GM19193 (cell line): ENCODE data around the gene EHD4.
A peak's percentile ranks its signal among the peaks of the same experiment; 100 is the strongest.

Source experiments
- POLR2A ChIP-seq: IDR thresholded peaks from 4 replicates; pipeline ENCODE4 v1.6.1; 2011; ENCODE audit not compliant: insufficient read depth, insufficient read length; ENCODE audit errors: extremely low read depth

The EHD4 gene

DNA sequence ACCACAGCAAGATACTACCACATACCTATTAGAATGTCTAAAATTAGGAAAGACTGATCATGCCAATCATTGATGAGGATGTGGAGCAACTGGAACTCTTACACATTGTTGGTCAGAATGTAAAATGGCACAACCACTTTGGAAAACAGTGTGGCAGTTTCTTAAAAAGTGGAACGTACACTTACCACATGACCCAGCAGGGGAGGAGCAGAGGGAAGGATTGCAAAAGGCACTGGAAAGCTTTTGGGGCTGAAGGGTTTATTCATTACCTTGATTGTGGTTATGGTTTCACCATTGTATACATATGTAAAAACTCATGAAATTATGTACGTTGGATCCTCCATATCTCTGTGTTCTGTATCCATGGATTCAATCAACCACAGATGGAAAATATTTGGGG is 3.3 kb upstream of the EHD4 start:
- TF ChIP-seq POLR2A, result no peak

DNA sequence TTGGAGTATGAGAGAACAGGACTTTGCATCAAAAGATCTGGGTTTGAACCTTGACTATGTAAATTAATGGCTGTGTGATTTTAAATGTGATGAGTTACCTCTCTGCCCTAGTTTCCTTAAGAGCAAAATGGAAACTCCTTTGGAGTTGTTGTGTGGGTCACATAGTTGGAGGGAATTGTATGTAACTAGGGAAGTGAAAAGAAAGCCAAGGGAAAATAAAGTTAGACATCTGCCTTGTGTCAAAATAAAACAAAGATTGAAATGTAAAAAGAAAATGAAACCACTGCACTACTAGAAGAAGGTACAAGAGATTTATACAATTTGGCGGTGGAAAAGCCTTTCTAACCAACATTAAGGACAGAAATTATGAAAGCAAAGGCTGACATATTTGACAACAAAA is 1.7 kb upstream of the EHD4 start:
- TF ChIP-seq POLR2A, result no peak

DNA sequence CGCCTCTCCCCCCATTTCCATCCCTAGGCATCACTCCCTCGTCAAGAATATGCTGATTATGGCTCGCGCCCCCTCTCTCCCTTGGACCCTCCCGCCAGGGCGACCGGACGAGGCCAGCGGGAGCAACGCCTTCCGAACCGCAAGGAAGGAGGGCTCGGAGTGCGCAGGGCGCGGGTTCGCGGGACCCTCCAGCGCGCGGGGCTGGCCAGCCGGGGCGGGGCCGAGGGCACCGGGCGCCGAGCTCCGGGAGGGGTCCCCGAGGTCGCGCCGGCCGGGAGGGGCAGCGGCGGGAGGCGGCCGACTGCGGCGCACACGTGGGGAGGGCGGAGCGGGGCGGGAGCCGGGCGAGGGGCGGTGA is 483 bp downstream of the EHD4 start:
- no peak for TF ChIP-seq POLR2A

DNA sequence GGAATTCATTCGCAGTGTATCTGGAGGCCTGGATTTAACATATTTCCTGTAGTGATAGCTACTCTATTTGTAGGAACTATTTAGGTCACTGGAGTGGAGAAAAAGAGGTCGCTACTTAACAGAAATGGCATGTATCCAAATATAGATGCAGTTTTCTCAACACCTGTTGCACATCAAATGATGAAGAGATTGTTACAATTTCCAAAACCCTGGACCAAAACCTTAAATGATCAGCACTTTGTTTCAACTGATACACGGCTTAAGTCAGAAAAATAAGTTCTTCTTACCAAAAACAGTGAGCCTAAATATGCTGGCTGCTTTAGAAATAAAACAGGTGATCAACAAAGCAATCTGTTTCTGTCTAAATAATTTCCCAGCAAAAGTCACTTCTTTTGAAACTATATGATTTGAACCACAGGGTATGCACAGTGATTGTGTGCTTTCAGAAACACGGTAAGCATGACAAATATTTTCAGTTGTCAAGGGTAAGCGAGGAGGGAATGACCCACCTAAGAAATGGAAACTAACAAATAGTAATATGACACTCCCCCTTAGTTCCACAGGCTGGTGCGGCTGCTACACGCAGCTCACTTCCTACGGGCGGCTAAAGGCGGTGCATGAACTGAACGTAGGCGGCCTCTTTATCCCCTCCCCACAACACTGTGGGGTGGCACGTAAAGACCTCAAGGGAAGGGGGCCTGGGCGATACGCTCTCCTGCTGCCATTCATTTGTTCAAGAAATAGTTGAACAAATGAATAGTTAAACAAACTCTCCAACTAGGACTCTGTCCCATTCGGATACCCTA is 1.1 kb downstream of the EHD4 start:
- TF ChIP-seq POLR2A, result peak; percentile 88

DNA sequence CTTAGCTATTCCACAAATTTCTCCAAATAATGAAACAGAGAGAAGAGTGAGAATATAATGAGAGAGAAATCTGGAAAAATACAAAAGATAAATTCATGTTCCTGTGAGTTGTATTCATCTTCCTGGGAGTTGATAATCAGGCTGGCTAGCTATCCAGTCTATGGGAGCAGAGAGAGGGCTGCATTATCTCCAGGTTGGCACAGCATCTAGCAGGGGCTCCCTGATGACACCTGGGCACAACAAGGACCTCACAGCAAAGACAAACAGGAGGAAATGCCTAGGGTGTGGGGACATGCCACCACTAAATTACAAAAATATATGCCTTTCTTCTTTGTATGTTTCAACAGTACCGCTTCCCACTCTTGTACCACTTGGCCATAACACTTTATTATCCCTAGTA is 1.9 kb downstream of the EHD4 start:
- no peak for TF ChIP-seq POLR2A

DNA sequence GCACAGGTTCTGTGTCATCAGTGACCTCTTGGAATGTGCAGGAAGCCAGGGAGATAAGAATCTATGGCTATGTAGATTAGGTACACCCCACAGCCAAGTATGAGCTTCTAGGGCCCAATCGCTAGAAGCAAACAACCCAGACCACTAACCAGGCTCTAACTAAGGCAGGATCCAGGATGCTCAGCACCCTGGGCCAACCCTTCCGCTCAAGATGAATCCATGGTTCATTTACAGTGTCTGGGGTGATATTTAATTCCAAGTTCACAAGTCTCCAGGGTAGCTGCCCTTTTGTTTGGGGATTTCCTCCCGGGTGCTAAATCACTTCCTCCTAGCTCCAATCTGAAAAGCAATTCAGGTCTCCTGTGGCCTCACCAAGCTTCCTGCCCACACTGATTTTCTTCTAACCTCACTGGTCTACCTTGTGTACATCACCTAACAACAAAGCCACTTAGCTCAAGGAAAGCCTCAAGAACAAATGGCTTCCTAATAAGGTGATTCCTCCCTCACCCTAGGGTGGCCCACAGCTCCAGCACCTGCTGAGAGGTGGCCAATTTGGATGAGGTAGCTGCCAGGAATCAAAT is 2.4 kb downstream of the EHD4 start:
- TF ChIP-seq POLR2A, result peak; percentile 16

DNA sequence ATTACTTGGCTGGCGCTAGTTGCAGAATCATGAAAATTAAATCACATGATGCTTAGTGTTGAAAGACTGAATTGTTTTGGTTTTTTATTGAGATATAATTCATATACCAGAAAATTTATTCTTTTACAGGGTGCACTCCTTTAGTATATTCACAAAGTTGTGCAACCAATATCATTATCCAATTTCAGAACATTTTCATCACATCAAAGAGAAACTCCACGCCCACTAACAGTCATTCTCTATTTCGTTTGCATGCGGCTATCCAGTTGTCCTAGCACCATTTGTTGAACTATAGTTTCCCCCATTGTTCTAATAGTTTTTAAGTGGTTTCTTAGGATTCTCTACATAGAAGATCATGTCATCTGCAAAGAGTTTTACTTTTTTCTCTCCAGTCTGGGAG is 3.7 kb downstream of the EHD4 start:
- no peak for TF ChIP-seq POLR2A

DNA sequence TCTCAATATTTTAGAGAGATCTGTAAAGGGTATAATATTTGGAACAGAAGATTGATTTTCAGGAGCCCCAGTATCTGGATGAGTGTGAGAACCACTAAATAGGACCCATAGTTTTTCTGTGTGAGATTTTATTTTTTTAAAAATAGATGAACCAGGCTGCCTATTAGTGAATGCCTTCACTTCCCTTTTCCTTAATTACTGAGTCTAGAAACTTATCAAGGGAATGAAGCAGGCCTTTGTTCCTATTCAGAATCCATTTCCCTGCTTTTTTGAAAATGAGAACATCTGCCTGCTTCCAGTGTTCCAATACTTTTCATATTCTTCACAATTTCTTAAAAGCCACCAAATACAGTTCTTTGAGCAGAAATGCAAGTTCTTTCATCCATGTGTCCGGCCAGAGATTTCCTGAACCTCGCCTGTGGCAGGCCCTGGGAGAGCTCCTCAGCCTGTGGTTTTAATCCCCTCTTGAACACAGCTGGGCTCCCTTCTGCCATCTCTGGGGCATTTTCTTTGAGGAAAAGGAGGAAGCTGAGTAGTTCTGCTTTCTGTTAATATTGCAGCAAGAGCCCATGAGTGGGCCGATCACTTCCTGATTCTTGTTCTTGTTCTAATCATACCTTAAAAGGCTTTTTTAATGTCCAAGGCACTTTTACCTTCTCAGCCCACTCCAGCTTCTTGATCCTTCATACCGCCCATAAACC is 4.7 kb downstream of the EHD4 start:
- TF ChIP-seq POLR2A, result peak; percentile 45

DNA sequence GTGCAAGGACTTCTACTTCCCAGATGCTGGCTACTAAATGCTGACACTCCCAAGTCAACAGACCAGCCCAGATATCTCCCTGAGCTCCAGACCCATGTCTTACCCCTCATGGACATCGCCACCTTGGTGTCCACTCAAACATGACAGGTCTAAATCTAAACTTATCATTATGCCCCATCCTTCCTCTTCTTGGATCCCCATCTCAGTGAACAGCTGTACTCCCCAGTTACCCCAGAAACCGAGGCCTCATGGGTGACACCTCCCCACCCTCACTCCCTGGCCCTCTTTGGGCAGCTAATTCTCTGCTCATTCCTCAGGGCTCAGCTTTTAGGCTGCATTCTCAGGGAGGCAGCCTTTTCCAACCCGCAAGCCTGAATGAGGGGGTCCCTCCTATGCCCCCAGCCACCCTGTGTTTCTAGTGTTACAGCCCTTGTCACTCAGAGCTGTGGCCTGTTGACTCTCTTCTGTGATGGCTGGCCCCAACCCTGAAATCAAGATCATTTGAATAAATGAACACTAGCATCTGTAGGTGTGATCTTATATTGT is 5.4 kb downstream of the EHD4 start:
- no peak for TF ChIP-seq POLR2A

DNA sequence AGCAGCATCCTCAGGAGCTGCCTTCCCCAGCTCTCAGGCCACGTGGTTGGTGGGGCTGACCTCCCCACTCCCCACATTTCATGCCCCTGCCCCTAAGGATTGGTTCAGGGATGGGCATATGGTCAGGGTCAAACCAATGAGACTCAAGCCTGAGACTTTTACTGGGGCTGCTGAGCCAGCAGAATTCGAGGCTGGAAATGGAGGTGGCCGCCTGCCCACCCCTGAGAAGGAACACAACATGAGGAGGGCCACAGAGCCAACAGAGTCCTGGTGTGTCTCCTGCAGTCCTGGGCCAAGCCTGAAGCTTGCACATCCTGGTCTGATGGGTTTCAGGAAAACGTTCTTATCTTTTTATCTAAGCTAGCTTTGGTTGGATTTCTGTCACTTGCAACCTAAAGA is 5.9 kb downstream of the EHD4 start:
- no peak for TF ChIP-seq POLR2A

DNA sequence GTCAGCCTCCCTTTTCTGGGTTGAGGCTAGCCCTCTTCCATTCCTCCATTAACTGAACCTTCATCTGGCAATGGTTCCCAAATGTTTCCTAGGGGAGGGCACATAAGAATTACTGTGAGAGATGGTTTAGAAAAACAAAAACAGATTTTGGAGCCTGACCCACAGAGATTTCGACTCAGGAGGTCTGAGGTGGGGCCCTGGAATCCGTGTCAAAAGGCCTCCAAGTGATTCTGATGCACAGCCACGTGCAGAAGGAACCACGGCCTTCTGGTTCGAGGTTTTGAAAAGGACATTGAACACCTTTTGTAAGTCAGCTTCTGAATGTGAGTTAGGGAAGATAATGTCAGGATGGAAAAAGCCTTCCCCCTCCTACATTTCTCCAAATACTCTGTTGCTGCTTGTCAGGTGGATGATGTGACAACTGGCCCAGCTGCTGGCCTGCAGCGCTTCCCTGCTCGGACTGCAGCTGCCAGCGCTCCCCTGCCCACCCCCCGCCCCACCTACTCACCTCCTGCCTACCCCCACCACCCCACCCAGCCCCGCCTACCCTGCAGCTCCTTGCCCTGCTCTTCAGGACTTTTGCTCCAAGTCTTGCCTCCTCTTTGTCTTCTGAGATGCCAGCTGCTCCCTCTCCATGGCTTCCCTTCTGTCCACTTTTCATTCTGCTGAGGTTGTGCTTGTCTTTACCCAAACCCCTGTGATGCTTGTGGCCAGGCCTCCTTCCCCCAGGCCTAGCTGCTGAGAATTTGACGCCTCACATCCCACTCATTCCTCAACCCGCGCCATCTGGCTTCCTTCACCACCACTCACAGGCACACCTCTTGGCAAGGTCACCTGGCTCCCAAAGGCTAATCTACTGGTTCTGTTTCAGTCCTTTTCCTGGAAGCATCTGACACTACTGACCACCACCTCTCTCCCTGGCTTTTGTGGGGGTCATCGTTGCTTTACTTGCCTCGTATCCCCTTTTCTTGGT is 6.6 kb downstream of the EHD4 start:
- no peak for TF ChIP-seq POLR2A

DNA sequence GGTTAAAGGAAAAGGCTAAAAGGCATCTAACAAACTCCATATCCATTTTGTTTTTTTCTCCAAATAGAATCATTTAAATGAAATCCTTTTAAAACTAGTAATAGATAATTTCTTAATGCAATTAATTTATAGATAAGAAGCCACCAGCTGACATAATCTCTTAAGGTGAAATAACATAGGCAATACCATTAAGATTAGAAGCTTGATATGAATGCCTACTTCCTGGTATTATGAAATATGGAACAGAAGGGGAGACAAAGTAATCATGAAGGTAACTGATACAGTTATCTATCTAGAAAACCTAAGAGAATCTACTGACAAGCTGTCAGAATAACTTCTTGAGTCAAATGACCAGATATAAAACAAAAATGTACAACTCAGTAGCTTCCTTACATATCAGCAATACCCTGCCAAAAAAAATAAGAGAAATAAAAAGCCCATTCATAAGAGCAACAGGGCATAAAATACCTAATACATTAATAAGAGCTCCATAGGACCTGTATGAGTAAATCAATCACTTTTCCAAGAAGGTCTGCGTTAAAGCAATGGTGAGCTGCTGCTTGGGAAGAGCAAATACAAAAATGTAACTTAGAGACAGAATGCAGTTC is 10.7 kb downstream of the EHD4 start:
- TF ChIP-seq POLR2A, result no peak

DNA sequence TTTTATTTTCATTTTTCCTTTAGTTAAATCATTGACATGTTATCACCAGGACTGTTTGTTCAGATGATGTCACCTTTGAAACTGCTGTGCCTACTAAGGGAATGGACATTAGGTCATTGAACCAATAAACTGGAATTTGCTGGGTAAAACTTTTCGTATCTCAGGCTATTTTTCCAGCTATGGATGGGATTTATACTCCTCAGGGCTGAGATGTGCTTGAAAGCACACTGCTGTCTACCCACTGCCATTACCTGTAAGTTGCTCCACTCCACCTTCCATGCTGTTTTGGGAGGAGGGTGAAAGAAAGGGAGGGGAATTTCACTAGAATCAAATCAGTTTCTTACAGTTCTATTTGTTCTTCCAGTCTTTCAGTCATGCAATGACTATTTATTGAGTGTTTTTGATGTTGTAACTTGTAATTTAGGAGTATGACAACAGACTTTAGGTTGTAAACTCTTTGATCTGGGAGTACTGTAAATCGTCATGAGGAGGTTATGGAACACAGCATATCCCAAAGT is 11.3 kb downstream of the EHD4 start:
- no peak for TF ChIP-seq POLR2A

DNA sequence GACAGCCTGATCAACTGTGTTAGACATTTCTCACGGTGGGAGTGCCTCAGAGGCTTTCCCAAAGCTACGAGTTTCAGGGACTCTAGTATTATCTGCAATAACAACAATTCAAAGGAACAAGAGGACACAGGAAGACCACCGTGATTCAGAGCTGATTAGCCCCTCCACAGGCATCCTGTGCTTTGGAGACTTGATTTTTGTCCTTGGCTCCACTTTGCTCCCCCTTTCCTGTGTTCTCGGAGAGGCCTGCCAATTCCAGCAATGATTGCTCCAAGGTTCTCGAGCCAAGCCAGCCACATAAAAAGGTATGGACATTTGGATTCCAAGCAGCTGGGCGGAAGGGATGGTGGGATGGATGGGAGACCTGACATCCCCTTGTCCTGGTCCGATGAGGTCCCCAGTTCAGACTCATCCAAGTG is 14.3 kb downstream of the EHD4 start:
- no peak for TF ChIP-seq POLR2A

DNA sequence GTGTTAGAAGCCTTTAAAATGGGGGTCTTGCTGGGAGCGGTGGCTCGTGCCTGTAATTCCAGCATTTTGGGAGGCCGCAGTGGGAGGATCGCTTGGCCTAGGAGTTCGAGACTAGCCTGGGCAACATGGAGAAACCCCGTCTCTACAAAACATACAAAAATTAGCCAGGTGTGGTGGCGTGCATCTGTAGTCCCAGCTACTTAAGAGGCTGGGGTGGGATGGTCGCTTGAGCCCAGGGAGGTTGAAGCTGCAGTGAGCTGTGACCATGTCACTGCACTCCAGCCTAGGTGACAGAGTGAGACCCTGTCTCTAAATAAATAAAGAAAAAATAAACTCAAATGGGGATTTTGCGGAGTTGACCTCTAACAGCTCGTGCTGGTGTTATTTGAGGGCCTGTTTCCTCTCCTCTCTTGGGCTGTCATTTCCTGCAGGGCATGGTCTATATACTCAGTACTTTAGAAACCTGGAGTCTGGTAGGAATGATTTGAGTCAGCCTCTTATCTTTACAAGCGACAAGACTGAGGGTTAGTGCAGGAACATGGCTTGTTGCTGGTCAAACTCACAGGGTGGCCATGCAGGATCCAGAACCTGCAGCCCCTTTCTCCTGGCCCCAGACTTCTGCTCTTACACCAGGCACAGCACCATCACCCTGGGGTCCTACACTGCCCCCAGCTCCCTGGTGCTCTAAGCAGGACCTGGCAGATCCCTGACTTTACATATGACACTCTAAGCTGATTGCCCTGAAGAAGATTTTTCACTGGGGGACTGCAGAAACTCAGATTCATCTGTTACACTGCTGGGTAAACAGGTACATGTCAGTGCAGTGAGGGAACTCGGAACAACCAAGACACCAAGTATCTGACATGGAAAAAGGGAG is 15.1 kb downstream of the EHD4 start:
- TF ChIP-seq POLR2A, result peak; percentile 32
